ENCODE data around the gene SLC25A12. TPM values are rescaled to one million over a fixed set of nuclear protein-coding genes. Genes with fewer than 3 reads are reported as not detected.
A peak's percentile ranks its signal among the peaks of the same experiment; 100 is the strongest.

SLC25A12 gene
- total and polyA plus RNA-seq, 2 of the 13 experiments (the other 11 are each of a cell fraction or from before 2014, with no cell fraction given): 8.1 to 15.9 TPM

GRCh38 chr2:171807831-171808393, 86.1 kb downstream of the SLC25A12 start (continued):
- TF ChIP-seq SIX1 (CRISPR knock-in tag; IDR thresholded peaks at IDR 0.05; ENCODE audit: borderline replicate concordance) (0 out of 2 replicates have a peak, but pooled peaks have one; percentile 9), ZNF879 (CRISPR knock-in tag; IDR thresholded peaks at IDR 0.05) (no peak), ZSCAN5A (CRISPR knock-in tag; IDR thresholded peaks at IDR 0.05; ENCODE audit: borderline replicate concordance) (no peak), MIER3 (CRISPR knock-in tag; IDR thresholded peaks at IDR 0.05; ENCODE audit: borderline replicate concordance) (no peak; the same call in 1 of the 2 replicates), ZNF850 (CRISPR knock-in tag; conservative IDR thresholded peaks at IDR 0.05) (no peak), ZNF326 (CRISPR knock-in tag; IDR thresholded peaks at IDR 0.05; ENCODE audit: borderline replicate concordance) (no peak), ZNF44 (CRISPR knock-in tag; IDR thresholded peaks at IDR 0.05) (no peak), HDAC1 (CRISPR knock-in tag; IDR thresholded peaks at IDR 0.05) (peak; percentile 54; the same call in 1 of the 2 replicates), NFATC3 (CRISPR knock-in tag; IDR thresholded peaks at IDR 0.05) (no peak), DNMT3B (CRISPR knock-in tag; conservative IDR thresholded peaks at IDR 0.05) (no peak; the same call in 1 of the 2 replicates), PCBP2 (optimal IDR thresholded peaks at IDR 0.05; ENCODE audit: low read depth, low read length, poor library complexity, severe bottlenecking) (no peak), YEATS4 (CRISPR knock-in tag; IDR thresholded peaks at IDR 0.05; ENCODE audit: borderline replicate concordance) (no peak), THRA (CRISPR knock-in tag; IDR thresholded peaks at IDR 0.05; ENCODE audit: borderline replicate concordance) (peak; percentile 46; the same call in 1 of the 2 replicates), CAMTA2 (CRISPR knock-in tag; IDR thresholded peaks at IDR 0.05; ENCODE audit: borderline replicate concordance) (no peak), RFX3 (CRISPR knock-in tag; IDR thresholded peaks at IDR 0.05) (no peak), ZNF772 (CRISPR knock-in tag; IDR thresholded peaks at IDR 0.05) (no peak), SCMH1 (CRISPR knock-in tag; IDR thresholded peaks at IDR 0.05; ENCODE audit: borderline replicate concordance) (no peak), IKZF5 (CRISPR knock-in tag; IDR thresholded peaks at IDR 0.05) (no peak; the same call in none of the 2 replicates), GATA4 (IDR thresholded peaks at IDR 0.05; ENCODE audit: borderline replicate concordance, low read depth) (no peak), NCOA1 (CRISPR knock-in tag; IDR thresholded peaks at IDR 0.05) (no peak), CBX1 (IDR thresholded peaks at IDR 0.05; ENCODE audit: low read depth) (no peak), FLYWCH1 (CRISPR knock-in tag; IDR thresholded peaks at IDR 0.05) (no peak), SMC3 (IDR thresholded peaks at IDR 0.05; ENCODE audit: low read length) (0 out of 2 replicates have a peak, but pooled peaks have one; percentile 2), NR2F6 (IDR thresholded peaks at IDR 0.05) (peak; percentile 96), NR2F6 (CRISPR knock-in tag; IDR thresholded peaks at IDR 0.05) (peak; percentile 95), ZNF512 (CRISPR knock-in tag; IDR thresholded peaks at IDR 0.05) (no peak), THYN1 (CRISPR knock-in tag; IDR thresholded peaks at IDR 0.05; ENCODE audit: borderline replicate concordance, low read depth) (no peak), GLI4 (CRISPR knock-in tag; IDR thresholded peaks at IDR 0.05; ENCODE audit: borderline replicate concordance) (no peak)
